K562 (cell line): Measurements from ENCODE around the gene TMEM163. TPM values are rescaled to one million over a fixed set of nuclear protein-coding genes. Genes with fewer than 3 reads are reported as not detected.

Source experiments
- CBFA2T3 ChIP-seq: fragments of 450-650 bp; IDR thresholded peaks from 2 replicates; pipeline ENCODE4 v1.6.1; 2017
- ILF3 ChIP-seq: fragments of 450-650 bp; IDR thresholded peaks from 2 replicates; pipeline ENCODE4 v1.6.1; 2018; ENCODE audit warnings: antibody characterized with exemption, mild to moderate bottlenecking, moderate library complexity, borderline replicate concordance
- JUND ChIP-seq, 2 experiments: IDR thresholded peaks; 2 replicates in 1 of 2; 3 replicates in 1 of 2; pipeline ENCODE4 v1.6.1; 2011; ENCODE audit warnings: borderline replicate concordance in 2 of 2, low read depth in 2 of 2, low read length in 2 of 2, improper control_type of control experiment in 1 of 2, missing biosample characterization in 1 of 2, missing genetic modification characterization in 1 of 2, missing genetic modification reagents in 1 of 2
- MEIS2 ChIP-seq: fragments of 450-650 bp; IDR thresholded peaks from 2 replicates; pipeline ENCODE4 v1.6.1; 2014; ENCODE audit warnings: mild to moderate bottlenecking; ENCODE audit not compliant: partially characterized antibody
- MTA2 ChIP-seq: fragments of 450-650 bp; IDR thresholded peaks from 2 replicates; pipeline ENCODE4 v1.6.1; 2016; ENCODE audit warnings: low read depth
- NCOR1 ChIP-seq: fragments of 450-650 bp; IDR thresholded peaks from 2 replicates; pipeline ENCODE4 v1.6.1; 2016; ENCODE audit warnings: mild to moderate bottlenecking, moderate library complexity
- ZNF175 ChIP-seq: fragments of 200-800 bp; sonication (Bioruptor generic); IDR thresholded peaks from 2 replicates; pipeline ENCODE4 v1.6.1; 2016; ENCODE audit warnings: low read depth, mild to moderate bottlenecking, missing genetic modification characterization, missing compliant biosample characterization
- polyA plus RNA-seq, 8 experiments: library from polyadenylated mRNA; depleted of rRNA in 4 of 8; stranded (reverse) in 5 of 8; unstranded in 3 of 8; fragments of >200 nt; fragmentation: Nextera tagmentation in 2 of 8; fragmentation: Illumina TruSeq in 1 of 8; extraction: Ambion mirVana in 2 of 8; extraction: Trizol in 1 of 8; gene quantifications; 2 replicates each; pipeline versions ENCODE4 v1.2.1 to v1.2.3, GENCODE V29; 2011 to 2014; ENCODE audit warnings: inconsistent platforms in 1 of 8, missing spikeins in 1 of 8
- total RNA-seq, 7 experiments: library from RNA; depleted of rRNA in 6 of 7; stranded (reverse); fragments of >200 nt in 6 of 7; fragmentation: Illumina TruSeq in 2 of 7; extraction: Trizol in 2 of 7; gene quantifications; 2 replicates each; pipeline versions ENCODE4 v1.2.1 to v1.2.3, GENCODE V29; 2011 to 2021; ENCODE audit warnings: low replicate concordance in 1 of 7
- TF ChIP-seq, protein P1 (sequence below): fragments of 450-650 bp; IDR thresholded peaks from 2 replicates; pipeline ENCODE4 v1.6.1; 2017; ENCODE audit warnings: antibody characterized with exemption, mild to moderate bottlenecking
- TF ChIP-seq, protein P2 (sequence below), 2 experiments: fragments of 450-650 bp; IDR thresholded peaks; 2 replicates each; pipeline ENCODE4 v1.6.1; 2016; ENCODE audit warnings: mild to moderate bottlenecking in 2 of 2, borderline replicate concordance in 1 of 2, low read depth in 1 of 2, moderate library complexity in 1 of 2
- TF ChIP-seq, protein P3 (sequence below): fragments of 450-650 bp; formaldehyde crosslinking; IDR thresholded peaks from 2 replicates; pipeline ENCODE4 v1.4.0; 2020; ENCODE audit warnings: mild to moderate bottlenecking, moderate library complexity
- TF ChIP-seq, protein P4 (sequence below): sonication (generic); formaldehyde crosslinking; IDR thresholded peaks from 2 replicates; pipeline ENCODE4 v1.9.0; 2022; ENCODE audit warnings: mild to moderate bottlenecking, missing genetic modification reagents

TMEM163 gene
- total and polyA plus RNA-seq, 9 of the 15 experiments (the other 6 are each of a cell fraction or from before 2014, with no cell fraction given), result 0.04 to 0.68 (median 0.16) TPM; not detected in 3

DNA sequence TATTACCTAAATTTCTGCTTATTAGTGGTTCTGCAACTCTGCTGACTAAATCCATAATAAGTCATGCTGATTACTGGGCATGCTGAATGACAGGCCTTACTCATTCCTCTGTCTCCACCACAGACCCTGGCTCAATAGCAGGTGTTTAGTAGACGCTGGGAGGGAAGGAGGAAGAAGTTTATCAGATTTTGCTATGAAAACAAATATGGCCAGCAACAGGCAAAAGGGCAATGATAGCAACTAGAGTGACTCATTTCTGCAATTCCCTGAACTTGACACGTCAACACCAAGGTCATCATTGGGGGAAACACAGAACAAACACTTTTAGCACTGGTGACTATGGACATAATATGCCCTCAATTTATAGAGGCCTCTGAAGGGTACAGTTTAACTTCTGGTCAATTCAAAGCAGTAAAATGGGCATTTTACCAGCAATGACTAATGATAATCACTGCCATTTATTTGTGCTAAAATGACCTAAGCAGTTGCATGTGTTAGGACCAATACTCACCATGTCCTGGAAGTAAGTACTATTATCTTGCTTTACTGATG is 35.2 kb downstream of the TMEM163 start (continued):
- TF ChIP-seq, protein P1, sequence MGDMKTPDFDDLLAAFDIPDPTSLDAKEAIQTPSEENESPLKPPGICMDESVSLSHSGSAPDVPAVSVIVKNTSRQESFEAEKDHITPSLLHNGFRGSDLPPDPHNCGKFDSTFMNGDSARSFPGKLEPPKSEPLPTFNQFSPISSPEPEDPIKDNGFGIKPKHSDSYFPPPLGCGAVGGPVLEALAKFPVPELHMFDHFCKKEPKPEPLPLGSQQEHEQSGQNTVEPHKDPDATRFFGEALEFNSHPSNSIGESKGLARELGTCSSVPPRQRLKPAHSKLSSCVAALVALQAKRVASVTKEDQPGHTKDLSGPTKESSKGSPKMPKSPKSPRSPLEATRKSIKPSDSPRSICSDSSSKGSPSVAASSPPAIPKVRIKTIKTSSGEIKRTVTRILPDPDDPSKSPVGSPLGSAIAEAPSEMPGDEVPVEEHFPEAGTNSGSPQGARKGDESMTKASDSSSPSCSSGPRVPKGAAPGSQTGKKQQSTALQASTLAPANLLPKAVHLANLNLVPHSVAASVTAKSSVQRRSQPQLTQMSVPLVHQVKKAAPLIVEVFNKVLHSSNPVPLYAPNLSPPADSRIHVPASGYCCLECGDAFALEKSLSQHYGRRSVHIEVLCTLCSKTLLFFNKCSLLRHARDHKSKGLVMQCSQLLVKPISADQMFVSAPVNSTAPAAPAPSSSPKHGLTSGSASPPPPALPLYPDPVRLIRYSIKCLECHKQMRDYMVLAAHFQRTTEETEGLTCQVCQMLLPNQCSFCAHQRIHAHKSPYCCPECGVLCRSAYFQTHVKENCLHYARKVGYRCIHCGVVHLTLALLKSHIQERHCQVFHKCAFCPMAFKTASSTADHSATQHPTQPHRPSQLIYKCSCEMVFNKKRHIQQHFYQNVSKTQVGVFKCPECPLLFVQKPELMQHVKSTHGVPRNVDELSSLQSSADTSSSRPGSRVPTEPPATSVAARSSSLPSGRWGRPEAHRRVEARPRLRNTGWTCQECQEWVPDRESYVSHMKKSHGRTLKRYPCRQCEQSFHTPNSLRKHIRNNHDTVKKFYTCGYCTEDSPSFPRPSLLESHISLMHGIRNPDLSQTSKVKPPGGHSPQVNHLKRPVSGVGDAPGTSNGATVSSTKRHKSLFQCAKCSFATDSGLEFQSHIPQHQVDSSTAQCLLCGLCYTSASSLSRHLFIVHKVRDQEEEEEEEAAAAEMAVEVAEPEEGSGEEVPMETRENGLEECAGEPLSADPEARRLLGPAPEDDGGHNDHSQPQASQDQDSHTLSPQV, result no peak
- no peak for TF ChIP-seq ILF3
- 0 out of 2 replicates have a peak, but pooled peaks have one; percentile 16 for TF ChIP-seq NCOR1
- TF ChIP-seq MTA2, result no peak
- TF ChIP-seq MEIS2, result peak; percentile 92
- TF ChIP-seq, protein P2, sequence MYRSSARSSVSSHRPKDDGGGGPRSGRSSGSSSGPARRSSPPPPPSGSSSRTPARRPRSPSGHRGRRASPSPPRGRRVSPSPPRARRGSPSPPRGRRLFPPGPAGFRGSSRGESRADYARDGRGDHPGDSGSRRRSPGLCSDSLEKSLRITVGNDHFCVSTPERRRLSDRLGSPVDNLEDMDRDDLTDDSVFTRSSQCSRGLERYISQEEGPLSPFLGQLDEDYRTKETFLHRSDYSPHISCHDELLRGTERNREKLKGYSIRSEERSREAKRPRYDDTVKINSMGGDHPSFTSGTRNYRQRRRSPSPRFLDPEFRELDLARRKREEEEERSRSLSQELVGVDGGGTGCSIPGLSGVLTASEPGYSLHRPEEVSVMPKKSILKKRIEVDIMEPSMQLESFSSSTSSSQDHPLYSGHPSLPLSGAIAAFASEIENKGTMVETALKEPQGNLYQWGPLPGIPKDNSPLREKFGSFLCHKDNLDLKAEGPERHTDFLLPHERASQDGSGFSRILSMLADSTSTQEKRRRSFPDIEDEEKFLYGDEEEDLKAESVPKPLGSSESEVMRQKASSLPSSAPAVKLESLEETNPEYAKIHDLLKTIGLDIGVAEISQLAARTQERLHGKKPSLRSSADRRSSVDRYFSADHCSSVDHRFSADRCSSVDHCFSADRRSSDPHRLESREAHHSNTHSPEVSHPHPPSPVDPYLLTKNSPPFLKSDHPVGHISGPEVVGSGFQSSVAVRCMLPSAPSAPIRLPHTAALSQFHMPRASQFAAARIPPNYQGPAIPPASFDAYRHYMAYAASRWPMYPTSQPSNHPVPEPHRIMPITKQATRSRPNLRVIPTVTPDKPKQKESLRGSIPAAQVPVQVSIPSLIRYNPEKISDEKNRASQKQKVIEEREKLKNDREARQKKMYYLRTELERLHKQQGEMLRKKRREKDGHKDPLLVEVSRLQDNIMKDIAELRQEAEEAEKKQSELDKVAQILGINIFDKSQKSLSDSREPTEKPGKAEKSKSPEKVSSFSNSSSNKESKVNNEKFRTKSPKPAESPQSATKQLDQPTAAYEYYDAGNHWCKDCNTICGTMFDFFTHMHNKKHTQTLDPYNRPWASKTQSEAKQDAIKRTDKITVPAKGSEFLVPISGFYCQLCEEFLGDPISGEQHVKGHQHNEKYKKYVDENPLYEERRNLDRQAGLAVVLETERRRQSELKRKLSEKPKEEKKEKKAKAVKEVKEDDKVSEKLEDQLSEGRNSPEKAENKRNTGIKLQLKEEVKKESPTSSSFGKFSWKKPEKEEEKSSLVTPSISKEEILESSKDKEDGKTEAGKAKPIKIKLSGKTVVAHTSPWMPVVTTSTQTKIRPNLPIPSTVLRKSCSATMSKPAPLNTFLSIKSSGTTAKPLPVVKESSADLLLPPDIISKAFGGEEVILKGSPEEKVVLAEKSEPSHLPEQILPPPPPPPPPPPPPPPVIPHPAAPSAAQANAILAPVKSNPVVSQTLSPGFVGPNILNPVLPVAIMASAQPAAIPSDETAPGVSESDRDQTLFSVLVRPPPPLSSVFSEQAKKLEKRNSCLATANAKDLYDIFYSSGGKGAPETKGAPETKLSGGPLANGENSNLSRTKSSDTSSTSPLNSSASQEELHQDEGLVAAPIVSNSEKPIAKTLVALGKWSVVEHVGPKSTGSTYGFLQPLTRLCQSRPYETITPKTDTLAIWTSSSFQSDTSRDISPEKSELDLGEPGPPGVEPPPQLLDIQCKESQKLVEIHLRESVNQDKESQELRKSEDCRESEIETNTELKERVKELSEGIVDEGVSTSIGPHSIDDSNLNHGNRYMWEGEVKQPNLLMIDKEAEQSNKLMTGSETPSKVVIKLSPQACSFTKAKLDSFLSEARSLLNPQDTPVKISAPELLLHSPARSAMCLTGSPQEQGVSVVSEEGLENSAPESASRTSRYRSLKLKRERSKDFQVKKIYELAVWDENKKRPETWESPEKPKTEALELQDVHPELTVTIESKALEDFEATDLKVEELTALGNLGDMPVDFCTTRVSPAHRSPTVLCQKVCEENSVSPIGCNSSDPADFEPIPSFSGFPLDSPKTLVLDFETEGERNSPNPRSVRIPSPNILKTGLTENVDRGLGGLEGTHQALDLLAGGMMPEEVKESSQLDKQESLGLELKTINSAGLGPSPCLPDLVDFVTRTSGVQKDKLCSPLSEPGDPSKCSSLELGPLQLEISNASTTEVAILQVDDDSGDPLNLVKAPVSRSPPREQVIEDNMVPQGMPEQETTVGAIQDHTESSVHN (IDR thresholded peaks at IDR 0.05; ENCODE audit: borderline replicate concordance in 1 of 2, low read depth in 1 of 2), result peak in 1 of 2 experiments; percentile 87; a peak in 2 of 4 replicates
- peak; percentile 34; the same call in 1 of the 2 replicates for TF ChIP-seq ZNF175 (CRISPR knock-in tag)
- peak; percentile 62 for TF ChIP-seq CBFA2T3
- TF ChIP-seq JUND (IDR thresholded peaks at IDR 0.05; ENCODE audit: borderline replicate concordance, low read depth, low read length), result peak; percentile 97
- peak; percentile 98 for TF ChIP-seq JUND (tag; IDR thresholded peaks at IDR 0.05; ENCODE audit: borderline replicate concordance, low read depth, low read length)
- TF ChIP-seq, protein P3, sequence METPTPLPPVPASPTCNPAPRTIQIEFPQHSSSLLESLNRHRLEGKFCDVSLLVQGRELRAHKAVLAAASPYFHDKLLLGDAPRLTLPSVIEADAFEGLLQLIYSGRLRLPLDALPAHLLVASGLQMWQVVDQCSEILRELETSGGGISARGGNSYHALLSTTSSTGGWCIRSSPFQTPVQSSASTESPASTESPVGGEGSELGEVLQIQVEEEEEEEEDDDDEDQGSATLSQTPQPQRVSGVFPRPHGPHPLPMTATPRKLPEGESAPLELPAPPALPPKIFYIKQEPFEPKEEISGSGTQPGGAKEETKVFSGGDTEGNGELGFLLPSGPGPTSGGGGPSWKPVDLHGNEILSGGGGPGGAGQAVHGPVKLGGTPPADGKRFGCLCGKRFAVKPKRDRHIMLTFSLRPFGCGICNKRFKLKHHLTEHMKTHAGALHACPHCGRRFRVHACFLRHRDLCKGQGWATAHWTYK (CRISPR knock-in tag), result 0 out of 2 replicates have a peak, but pooled peaks have one; percentile 45
- TF ChIP-seq, protein P4, sequence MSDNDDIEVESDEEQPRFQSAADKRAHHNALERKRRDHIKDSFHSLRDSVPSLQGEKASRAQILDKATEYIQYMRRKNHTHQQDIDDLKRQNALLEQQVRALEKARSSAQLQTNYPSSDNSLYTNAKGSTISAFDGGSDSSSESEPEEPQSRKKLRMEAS (CRISPR knock-in tag), result no peak; the same call in 1 of the 2 replicates
